ENCODE data around the gene KCNK7.

DNA sequence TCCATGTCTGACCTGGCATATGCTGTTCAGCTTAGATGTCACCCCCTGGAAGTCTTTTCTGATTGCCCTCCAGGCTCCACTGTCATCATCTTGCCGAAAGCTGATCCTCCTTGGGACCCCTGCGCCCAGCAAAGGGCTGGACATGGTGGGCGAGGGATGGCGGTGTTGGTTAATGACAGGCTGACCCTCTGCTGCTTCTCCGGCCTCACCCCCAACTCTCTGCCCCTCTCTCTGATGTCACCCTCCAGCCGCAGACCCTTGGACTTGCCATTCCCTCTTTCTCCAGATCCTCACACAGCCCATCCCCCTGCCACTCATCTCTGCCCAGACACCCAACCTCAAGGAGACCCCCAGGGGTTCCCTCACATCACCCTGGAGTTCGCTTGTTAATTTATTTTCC is 17.5 kb downstream of the KCNK7 start:
- TF ChIP-seq, protein P1, sequence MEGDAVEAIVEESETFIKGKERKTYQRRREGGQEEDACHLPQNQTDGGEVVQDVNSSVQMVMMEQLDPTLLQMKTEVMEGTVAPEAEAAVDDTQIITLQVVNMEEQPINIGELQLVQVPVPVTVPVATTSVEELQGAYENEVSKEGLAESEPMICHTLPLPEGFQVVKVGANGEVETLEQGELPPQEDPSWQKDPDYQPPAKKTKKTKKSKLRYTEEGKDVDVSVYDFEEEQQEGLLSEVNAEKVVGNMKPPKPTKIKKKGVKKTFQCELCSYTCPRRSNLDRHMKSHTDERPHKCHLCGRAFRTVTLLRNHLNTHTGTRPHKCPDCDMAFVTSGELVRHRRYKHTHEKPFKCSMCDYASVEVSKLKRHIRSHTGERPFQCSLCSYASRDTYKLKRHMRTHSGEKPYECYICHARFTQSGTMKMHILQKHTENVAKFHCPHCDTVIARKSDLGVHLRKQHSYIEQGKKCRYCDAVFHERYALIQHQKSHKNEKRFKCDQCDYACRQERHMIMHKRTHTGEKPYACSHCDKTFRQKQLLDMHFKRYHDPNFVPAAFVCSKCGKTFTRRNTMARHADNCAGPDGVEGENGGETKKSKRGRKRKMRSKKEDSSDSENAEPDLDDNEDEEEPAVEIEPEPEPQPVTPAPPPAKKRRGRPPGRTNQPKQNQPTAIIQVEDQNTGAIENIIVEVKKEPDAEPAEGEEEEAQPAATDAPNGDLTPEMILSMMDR (IDR thresholded peaks at IDR 0.05) = no peak
- TF ChIP-seq POLR2A (IDR thresholded peaks at IDR 0.05) = no peak

All from thyroid gland (tissue), 4 donors.